HL-60 (cell line): ENCODE measurements around the gene DOCK2.

ENCODE experiments used
- DNase-seq, 2 experiments: peaks; one replicate each; pipeline ENCODE4 v3.0.0-alpha.2; 2010 to 2020; ENCODE audit warnings: low read depth in 1 of 2, low spot score in 1 of 2
- H3K27ac ChIP-seq: fragments of 250-450 bp; sonication (Bioruptor Pico); replicated peaks from 2 replicates; pipeline ENCODE4 v1.5.1; 2020; ENCODE audit warnings: mild to moderate bottlenecking, moderate library complexity
- H3K27me3 ChIP-seq: fragments of 250-450 bp; sonication (Bioruptor Pico); 2 replicates; pipeline ENCODE4 v1.5.1; 2021; ENCODE audit warnings: mild to moderate bottlenecking, moderate library complexity; ENCODE audit not compliant: insufficient read depth, poor library complexity, severe bottlenecking
- H3K4me3 ChIP-seq: replicated peaks from 2 replicates; pipeline ENCODE4 v1.5.1; 2011; ENCODE audit warnings: mild to moderate bottlenecking, control low read depth, low read length; ENCODE audit not compliant: insufficient read depth
- GABPA ChIP-seq: IDR thresholded peaks from 2 replicates; pipeline ENCODE4 v1.6.1; 2012; ENCODE audit warnings: low read depth
- POLR2AphosphoS5 ChIP-seq: IDR thresholded peaks from 2 replicates; pipeline ENCODE4 v1.6.1; 2012; ENCODE audit warnings: low read depth
- REST ChIP-seq: IDR thresholded peaks from 2 replicates; pipeline ENCODE4 v1.6.1; 2012; ENCODE audit warnings: low read depth; ENCODE audit not compliant: insufficient replicate concordance
- SPI1 ChIP-seq: IDR thresholded peaks from 2 replicates; pipeline ENCODE4 v1.6.1; 2012; ENCODE audit warnings: low read depth, mild to moderate bottlenecking, borderline replicate concordance
- TF ChIP-seq, protein P1 (sequence below): IDR thresholded peaks from one replicate; pipeline ENCODE4 v1.5.1; 2011; ENCODE audit warnings: low read length, control low read depth, inconsistent platforms; ENCODE audit not compliant: insufficient read depth

Gene DOCK2

GRCh38 chr5:170076211-170076610 is 439.1 kb downstream of the DOCK2 start:
- no peak overlapping the region for H3K27ac ChIP-seq
- no peaks in the 10 kb centered on the region for H3K27me3 ChIP-seq
- DNase-seq, result no peak
- TF ChIP-seq, protein P1, sequence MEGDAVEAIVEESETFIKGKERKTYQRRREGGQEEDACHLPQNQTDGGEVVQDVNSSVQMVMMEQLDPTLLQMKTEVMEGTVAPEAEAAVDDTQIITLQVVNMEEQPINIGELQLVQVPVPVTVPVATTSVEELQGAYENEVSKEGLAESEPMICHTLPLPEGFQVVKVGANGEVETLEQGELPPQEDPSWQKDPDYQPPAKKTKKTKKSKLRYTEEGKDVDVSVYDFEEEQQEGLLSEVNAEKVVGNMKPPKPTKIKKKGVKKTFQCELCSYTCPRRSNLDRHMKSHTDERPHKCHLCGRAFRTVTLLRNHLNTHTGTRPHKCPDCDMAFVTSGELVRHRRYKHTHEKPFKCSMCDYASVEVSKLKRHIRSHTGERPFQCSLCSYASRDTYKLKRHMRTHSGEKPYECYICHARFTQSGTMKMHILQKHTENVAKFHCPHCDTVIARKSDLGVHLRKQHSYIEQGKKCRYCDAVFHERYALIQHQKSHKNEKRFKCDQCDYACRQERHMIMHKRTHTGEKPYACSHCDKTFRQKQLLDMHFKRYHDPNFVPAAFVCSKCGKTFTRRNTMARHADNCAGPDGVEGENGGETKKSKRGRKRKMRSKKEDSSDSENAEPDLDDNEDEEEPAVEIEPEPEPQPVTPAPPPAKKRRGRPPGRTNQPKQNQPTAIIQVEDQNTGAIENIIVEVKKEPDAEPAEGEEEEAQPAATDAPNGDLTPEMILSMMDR, result no peak
- no peak overlapping the region for H3K4me3 ChIP-seq

DNA sequence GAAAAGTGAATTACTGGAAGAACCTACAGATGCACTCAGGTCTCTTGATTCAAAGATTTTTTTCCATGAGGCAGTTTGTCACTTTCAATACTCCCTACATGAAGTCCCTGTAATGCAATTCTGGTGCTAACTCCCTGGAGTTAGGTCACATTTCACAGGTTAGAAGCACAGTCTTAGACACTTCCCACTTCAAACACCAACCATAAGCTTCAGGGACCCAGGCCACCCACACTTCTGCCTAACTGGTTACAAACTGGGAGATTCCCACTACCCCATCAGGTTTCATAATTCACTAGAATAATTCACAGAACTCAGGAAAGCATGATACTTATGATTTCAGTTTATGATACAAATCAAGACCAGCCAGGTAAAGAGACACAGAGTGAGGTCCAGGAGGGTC is 439.7 kb downstream of the DOCK2 start:
- DNase-seq, result no peak
- TF ChIP-seq SPI1 (no peak), POLR2AphosphoS5 (no peak), GABPA (no peak), REST (no peak)
- TF ChIP-seq, protein P1, result no peak
- Histone ChIP-seq H3K27ac (no peak overlapping the region), H3K4me3 (no peak overlapping the region), H3K27me3 (no peaks in the 10 kb centered on the region)

DNA sequence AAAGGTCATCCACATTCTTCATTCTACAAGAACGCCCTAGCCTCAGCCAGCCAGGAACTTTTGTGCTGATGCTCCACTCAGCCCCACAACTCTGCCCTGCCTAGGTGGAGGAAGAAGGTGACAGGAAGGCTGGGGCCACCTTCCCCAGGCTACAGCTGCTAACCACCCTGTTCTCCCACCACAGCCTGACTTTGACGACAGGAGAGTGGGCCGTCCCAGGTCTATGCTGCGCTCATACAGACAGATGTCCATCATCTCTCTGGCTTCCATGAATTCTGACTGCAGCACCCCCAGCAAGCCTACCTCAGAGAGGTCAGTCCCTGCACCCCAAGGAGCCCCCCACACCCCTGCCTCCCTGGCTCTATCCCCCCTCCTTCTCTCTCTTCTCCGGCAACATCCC is 440.5 kb downstream of the DOCK2 start:
- TF ChIP-seq, protein P1, result no peak
- TF ChIP-seq GABPA, result no peak
- no peak for TF ChIP-seq SPI1
- no peak for TF ChIP-seq REST
- TF ChIP-seq POLR2AphosphoS5, result no peak
- Histone ChIP-seq H3K4me3 (no peak overlapping the region), H3K27me3 (no peaks in the 10 kb centered on the region), H3K27ac (no peak overlapping the region)
- DNase-seq, result no peak

- Histone ChIP-seq H3K4me3 (no peak overlapping the region), H3K27ac (no peak overlapping the region), H3K27me3 (no peaks in the 10 kb centered on the region)
- no peak for DNase-seq
- no peak for TF ChIP-seq GABPA
Measured at GRCh38 chr5:170078458-170078857, 441.4 kb downstream of the DOCK2 start.
